ENCODE data around the gene RGS14.

DNA sequence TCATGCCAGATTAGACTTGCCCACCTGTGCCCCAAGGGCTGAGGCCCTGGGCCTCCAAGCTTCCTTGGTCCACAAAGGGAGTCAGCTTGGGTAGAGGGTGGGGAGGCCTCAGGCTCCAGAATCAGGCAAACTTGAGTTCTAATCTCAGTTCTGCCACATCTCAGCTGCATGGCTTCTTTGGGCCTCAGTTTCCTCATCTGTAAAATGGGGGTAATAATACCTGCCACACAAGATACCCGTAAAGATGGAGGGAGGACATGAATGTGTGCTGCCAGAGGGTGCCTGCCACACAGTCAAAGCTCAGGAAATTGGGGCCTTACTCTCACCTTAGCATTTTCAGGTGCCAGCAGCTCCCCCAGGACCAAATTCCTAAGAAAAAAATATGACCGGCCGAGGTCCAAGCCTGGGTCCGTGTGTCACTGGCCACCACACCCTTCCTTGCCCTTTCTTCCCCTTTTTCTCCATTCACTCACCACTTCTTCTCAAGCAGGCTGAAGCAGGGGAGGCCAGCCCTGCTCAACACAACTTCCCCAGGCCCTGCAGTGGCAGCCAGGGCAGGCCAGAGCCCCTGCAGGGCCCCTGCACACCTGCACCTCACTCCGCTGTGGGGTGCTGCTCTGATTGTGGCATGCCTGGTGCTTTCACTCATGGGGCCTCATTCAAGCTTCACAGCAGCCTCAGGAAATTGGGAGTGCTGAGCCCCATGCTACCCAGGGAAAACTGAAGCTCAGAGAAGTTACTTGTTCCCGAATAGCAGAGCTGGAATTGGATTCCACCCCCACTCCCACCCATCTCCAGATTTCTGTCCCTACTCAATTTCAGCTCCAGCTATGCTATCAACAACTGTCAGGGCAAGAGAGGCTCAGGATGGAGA is 3.9 kb downstream of the RGS14 start:
- TF ChIP-seq CTCF (IDR thresholded peaks at IDR 0.05) (no peak), POLR2A (IDR thresholded peaks at IDR 0.05) (no peak), POLR2AphosphoS5 (IDR thresholded peaks at IDR 0.05) (no peak)
